Raji (cell line): Measurements from ENCODE around the gene C1QTNF8.

ENCODE experiments used
- POLR2A ChIP-seq: IDR thresholded peaks from 2 replicates; pipeline ENCODE4 v1.6.1; 2011; ENCODE audit warnings: low read depth, low read length, control low read depth; ENCODE audit not compliant: insufficient read depth

C1QTNF8 gene

DNA sequence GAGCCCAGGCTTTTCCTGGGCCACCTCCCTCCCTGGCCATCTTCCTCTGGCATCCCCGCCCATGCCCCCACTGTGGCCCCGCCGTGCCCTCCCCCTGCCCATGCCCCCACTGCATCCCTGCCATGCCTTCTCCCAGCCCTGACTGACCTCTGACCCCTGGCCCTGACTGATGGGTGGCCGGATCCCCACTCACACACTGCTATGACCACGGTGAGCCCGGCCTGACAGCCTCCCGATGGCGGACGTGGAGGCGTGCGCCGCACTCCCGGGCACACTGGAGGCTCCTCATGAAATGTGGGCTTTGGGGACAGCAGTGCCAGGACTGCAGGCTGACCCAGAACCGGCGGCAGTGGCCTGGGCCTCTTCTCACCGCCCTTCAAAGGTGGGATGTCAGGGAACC lies 10.6 kb upstream of the C1QTNF8 start:
- TF ChIP-seq POLR2A: no peak

DNA sequence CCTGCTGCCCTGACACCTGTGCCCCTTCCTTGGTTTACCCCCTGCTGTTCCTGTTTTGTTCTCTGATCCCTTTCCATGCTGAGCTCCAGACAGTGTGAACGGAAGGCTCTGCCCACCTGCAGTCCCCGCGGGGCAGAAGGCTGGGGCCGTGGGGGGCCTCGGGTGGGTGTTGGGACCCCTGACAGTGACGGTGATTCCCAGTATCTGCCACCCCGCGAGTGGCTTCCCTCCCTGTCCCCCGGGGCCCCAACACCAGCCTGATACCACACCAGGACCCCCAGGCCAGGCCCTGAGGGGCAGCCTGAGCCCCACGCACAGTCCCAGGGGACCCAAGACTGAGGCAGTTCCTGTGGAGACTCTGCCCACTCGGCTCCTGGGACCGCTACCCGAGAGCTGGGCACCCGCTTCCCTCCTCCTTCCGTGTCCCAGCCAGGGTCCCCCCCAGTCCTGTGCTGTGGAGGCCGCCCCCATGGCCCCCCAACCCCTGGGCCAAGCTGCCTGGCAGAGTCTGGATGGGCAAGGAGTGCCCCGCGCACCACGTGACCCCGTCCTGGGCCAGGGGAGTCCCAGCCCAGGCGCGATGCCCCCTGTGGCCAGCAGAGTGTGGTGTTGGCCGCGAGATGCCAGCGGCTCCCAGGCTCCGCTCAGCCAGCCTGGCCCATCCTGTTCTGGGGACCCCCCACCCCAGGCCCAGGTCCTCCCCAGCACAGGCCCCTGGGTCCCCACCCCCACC lies 10.0 kb upstream of the C1QTNF8 start:
- TF ChIP-seq POLR2A: no peak

DNA sequence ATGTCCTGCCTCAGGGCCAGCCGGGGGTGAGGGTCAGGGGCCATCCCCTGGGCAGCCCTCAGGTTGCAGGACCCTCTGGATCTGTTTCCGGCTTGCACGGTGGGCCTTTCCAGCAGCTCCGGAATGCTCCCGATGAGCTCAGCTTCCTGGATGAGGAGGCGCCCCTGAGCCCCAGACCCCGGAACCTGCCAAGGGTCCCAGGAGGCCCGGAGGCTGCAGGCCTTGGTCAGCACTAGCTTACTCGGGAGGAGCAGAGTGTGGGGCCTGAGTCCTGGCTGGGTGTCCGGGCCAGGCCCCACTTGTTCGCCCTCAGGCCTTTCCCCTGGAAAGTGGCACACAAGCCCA lies 7.6 kb upstream of the C1QTNF8 start:
- TF ChIP-seq POLR2A: no peak

DNA sequence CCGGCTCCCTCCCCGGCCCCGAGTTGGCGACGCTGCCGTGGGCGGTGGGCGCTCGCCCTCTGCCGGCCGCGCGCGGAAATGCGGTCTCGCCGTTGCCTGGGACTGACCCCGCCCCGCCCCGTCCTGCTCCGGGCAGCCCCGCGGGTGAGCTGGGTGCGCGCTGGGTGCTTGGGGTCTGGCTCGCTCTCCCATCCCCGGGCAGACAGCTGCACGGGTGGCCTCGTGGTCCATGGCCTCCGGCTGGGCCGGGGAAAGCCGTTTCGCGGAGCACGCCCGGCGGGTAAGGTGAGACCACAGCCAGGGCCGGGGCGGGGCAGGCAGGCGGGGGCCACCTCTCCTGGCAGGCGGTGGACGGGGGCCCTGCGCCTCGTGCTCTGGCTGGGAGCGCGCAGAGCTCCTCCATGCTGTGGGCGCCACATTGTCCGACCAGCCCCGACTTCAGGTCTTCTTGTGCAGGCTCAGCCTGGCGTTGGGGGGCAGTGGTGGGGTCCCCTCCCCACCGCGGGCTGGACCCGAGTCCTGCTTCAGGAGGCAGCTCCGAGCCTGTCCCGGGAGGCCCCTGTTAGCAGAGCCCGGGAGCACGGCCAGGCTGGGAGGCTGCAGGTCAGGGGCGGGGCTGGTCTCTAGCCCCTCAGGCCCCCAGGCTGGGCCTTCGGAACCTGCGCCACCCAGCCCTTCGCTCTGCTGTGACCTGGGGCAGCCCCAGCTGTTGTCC lies 7.0 kb upstream of the C1QTNF8 start:
- no peak for TF ChIP-seq POLR2A

DNA sequence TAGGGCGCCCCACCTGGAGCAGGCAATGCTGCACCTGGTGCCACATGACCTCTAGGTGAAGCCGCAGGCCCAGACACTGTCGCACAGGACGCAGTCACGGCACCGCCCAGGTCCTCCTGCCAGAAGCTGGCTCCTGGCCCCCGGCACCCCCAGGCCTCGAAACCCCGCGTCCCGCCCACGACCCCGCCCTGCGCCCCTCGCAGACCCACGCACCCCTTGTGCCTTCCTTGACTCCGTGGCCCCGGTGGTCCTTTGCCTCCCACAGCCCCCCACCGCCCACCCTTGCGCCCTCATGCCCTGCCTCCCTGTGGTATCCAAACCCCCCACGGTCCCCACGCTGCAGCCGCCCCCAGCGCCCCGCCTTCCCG lies 6.3 kb upstream of the C1QTNF8 start:
- TF ChIP-seq POLR2A: no peak

DNA sequence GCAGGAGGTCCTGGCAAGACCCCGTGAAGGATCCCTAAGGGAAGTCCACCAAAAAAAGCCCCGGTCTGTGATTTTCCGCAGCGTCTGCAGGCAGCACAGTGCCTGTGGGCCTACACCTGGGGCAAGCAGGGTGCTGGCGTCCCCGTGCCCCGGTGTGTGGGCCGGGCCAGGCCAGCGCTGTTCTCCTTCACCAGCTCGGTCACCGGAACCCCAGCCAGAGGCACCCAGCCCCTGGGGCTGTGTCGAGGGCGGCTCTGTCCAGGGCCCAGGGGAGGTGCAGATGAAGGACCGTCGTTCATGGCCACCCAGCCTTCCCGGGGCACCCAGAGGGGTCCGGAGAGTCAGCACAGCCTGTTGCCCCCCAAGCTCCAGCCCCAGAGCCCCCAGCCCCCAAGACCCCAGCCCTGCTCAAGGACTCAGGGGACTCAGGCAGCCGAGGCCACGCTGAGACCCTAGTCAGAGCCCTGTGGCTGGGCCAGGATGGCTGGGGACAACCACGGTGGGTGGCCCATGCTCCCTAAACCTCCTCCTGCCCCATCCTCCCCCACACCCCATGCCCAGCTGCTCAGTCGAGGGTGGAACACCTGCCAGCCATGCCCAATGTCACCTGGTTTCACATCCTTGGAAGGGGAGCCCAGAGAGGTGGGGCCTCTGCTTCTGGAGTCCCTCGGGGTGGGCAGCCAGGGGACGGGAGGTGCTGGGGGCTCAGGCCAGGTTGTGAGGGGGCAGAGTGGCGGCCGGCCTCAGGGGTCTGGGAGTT lies 5.7 kb upstream of the C1QTNF8 start:
- no peak for TF ChIP-seq POLR2A

DNA sequence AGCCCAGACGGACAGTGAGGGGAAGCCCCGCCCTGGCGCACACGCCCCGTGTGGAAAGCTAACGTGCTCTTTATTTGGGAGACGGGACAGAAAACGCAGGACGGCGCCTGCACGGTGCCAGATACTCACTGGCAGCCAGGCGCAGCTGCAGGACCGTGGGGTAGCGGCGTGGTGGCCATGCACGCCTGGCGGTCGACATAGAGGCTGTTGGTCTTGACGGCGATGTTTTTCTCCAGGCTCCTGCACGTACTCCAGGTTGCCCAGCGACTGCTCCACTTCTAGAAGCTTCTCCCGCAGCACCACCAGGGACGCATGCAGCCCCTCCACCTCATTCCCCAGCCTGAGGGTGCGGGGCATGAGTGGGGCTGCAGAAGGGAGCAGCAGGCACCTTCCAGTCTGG lies 5.1 kb upstream of the C1QTNF8 start:
- TF ChIP-seq POLR2A: no peak

DNA sequence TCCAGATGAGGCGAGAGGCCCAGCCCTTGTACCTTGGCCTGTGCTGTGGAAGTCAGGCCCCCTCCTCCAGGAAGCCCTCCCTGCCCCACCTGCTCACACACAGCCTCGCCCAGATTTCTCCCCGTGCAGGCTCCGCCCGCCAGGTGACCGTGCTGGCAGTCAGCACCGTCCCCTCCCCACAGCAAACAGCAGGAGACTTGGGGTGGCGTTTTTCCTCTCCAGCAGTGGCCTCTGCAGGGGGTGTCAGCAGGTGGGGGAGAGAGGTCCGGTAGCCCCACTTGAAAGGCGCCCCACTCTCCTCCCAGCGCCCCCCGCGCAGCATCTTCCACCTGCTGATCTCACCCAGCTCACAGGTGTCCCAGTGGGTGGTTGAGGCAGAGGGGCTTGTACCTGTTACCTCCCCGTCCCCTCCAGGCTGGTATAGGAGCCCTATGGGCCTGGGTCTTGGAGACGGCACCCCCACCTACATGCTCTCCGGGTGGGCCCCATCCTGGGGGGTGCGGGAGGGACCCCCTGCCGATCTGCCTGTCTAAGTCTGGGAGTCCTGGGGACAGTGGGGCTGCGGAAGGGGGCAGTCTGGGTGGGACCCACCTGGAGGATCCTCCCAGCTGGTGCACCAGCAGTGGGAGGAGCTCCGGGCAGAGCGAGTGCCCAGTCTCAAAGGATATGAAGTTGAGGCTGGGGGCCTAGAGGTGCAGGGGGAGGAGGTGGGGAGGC lies 4.2 kb upstream of the C1QTNF8 start:
- no peak for TF ChIP-seq POLR2A

DNA sequence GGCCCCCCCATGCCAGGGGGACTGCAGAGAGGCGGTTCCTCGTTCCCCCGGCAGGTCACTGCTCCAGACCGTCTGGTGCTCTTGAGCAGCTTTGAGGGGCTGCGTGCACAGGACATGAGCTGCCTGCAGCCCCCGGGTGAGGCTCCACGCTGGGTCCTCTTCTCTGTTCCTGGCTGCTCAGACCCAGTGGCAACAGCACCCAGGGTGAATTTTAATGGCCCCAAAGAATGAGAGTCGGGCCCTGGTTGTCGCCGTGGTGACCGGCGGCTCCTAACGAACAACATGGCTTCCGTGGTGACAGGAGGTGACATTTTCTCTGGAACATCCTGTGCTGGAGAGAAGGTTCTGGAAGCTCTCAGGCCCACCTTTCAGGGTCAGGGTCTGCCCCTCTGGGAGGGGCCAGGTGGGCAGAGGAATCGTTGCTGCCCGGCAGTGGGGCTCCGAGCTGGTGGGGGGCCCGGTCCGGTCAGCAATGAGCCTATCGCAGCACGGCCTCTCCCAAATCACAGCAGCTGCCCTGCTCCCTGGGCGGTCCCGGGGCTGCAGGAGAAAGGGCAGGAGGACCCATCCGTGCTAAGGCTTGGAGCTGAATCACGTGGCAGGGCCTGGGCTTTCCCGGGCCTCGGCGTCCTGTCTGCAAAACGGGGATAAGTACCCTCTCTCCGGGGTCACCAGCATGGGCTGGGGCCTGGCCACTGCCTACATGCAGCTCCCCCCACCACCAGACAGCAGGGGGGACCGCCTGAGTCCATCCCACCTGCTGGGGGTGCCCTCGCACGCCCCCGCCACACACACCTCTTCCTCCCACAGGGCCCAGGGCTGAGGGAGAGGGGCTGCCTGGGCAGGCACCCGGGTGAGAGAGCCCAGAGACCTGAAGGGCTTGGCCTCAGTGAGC lies 3.4 kb upstream of the C1QTNF8 start:
- TF ChIP-seq POLR2A: no peak

DNA sequence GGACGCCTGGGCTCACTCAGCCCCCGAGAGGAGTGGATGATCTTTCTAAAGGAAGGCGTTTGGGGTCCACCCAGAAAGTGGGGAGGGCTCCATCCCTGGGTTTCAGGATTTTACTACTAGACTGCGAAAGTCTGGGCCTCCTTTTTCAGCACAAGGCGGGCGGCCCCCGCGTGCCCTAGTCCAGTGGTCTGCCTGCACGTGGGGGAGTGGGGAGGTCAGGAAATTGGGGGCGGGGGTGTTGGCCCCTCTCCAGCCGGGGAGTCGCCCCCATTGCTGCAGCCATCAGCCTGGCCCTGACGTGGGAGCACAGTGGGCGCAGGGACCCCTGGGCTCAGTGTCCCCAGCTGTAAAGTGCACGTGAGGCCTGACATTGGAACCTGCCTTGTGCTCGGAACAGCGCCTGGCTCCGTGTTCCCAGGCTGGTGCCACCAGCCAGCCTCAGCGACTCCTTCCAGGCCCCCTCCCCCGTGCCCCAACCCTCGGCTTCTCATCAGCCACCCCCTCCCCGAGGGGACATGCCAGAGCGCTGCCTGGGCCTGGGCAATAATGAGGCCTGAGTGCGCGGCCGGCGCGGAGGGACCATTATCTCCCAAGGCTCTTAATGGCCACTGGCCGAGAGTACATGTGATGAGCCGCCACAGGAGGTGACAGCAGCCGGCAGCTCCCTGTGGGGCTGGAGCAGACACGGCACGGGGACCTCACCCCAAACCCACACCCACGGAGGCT lies 2.4 kb upstream of the C1QTNF8 start:
- no peak for TF ChIP-seq POLR2A

DNA sequence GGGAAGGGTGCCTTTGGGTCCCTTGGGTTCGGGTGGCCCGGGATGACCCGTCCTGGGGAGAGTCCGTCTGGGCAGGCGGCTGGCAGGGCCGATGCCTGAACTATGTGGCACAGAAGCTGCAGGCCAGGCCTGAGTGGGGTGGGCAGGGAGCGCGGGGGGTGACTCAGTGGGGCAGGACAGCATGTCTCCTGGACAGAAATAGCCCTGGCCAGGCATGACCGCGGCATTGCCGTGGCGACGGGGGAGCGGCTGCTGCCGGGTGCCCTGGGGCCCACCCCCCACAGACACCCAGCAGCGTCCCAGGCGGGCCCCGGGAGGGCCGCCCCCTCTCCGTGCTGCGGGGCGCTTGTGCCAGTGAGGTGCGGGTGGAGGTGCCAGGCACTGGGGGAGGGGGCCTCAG lies 1.8 kb upstream of the C1QTNF8 start:
- no peak for TF ChIP-seq POLR2A

DNA sequence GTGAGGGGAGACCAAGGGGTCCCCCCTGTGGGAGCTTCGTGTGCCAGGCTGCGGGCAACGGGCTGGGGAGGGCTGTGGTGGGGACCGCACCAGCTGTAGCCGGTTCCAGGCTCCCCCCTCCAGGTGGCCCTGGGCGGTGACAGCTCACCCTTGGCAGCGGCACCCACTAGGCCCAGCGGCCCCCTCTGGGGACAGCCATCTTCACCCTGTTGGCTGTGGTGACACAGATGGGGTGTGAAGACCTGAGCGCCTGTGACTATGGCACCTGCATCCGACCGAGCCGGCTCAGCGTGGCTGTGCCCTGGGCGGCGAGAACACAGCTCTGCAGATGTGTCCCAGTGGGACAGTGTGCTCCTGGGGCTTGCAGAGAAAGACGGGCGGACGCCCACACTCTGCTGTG lies 1.1 kb upstream of the C1QTNF8 start:
- no peak for TF ChIP-seq POLR2A

DNA sequence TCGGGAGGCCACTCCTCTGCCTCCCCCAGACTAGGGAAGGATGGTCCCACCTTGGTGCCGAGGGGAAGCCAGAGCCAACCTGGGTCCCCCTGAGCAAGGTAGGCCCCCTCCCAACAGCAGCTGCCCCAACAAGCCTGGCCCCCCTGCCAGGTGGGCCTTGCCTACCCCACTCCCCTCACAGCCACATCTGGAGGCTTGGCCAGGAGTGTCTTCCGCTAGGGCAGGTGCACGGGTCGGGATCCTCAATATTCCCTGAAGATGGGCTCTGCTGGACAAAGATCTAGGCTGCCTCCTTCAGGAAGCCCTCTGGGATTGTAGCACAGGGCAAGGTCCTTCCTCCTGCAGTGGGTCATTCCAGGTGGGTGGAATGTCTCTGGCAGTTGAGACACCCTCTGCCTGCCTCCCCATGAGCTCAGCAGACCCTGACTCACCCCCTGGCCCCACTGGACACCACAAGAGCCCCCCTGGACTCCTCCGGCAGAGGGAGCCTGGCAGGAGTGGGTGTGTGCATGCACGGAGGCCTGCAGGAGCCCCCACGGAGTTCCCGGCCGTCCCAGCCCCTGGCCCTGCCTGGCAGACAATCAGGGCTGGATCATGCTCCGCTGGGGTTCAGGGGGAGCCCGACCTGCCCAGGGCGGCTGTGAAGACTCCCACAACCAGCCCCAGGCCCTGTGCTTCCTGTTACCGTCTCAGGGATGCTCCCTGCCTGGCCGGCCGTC lies 435 bp downstream of the C1QTNF8 start:
- no peak for TF ChIP-seq POLR2A
